HG02884 (cell line): ENCODE measurements around the gene SLC39A3.
A peak's percentile ranks its signal among the peaks of the same experiment; 100 is the strongest.

Source experiments
- ATAC-seq: cut with Tn5 transposase; IDR thresholded peaks from one replicate; pipeline ENCODE4 v1.9.1; 2021; ENCODE audit warnings: mild to moderate bottlenecking, moderate library complexity; ENCODE audit not compliant: unreplicated experiment

The SLC39A3 gene

GRCh38 chr19:2706251-2706650 is 33.6 kb downstream of the SLC39A3 start:
- ATAC-seq, result no peak

GRCh38 chr19:2703691-2704216 is 36.1 kb downstream of the SLC39A3 start:
- no peak for ATAC-seq

GRCh38 chr19:2703077-2703437 is 36.8 kb downstream of the SLC39A3 start:
- ATAC-seq, result no peak

- ATAC-seq, result peak; percentile 54
These were observed 37.4 kb downstream of the SLC39A3 start, which contains the start of gene GNG7 for GRCh38 chr19:2702170-2703076. GNG7 (minus strand) TSS chr19:2702694; CDS start chr19:2520688, 182,006 bp downstream.

GRCh38 chr19:2701361-2702169 is 38.3 kb downstream of the SLC39A3 start:
- ATAC-seq, result no peak

- no peak for ATAC-seq
These were observed 39.0 kb downstream of the SLC39A3 start for GRCh38 chr19:2700660-2701360.

GRCh38 chr19:2699413-2700140 is 40.2 kb downstream of the SLC39A3 start:
- no peak for ATAC-seq

- no peak for ATAC-seq
These were observed 45.6 kb downstream of the SLC39A3 start for GRCh38 chr19:2694196-2694595.

- ATAC-seq, result no peak
These were observed 46.2 kb downstream of the SLC39A3 start for GRCh38 chr19:2693492-2694160.

- no peak for ATAC-seq
These were observed 47.9 kb downstream of the SLC39A3 start for GRCh38 chr19:2691951-2692350.

GRCh38 chr19:2690856-2691255 is 49.0 kb downstream of the SLC39A3 start:
- ATAC-seq, result no peak

- ATAC-seq, result no peak
These were observed 53.5 kb downstream of the SLC39A3 start for GRCh38 chr19:2686360-2686759.

- ATAC-seq, result no peak
These were observed 54.6 kb downstream of the SLC39A3 start for GRCh38 chr19:2685204-2685704.

GRCh38 chr19:2683430-2684003 is 56.3 kb downstream of the SLC39A3 start:
- ATAC-seq, result no peak
